Right kidney (tissue), 9 donors: Measurements from ENCODE around the gene ZNF853.
"Not testable (repeated sequence)": the region's sequence is repeated elsewhere in the genome, so short reads cannot be mapped to it uniquely, and the experiment has no call there.

Experiments
- DNase-seq: peaks from one replicate; pipeline ENCODE4 v3.0.0-alpha.2; 2016
- long read RNA-seq, 8 donors: transcript quantifications; one replicate each; lab custom pipeline, GENCODE V29; 2026

ZNF853 gene
- long read RNA-seq, donor 1, transcript ZNF853-201 (3 exons, 3,857 nt): major isoform, 7 of 26 reads
- long read RNA-seq, donor 1, partial matches to known transcripts: 19 of 26 reads
- long read RNA-seq, donor 1, other reads (novel, unspliced or antisense): 0 of 26 reads
- long read RNA-seq, donor 2, transcript ZNF853-201 (3 exons, 3,857 nt): major isoform, 5 of 5 reads
- long read RNA-seq, donor 2, partial matches to known transcripts: 0 of 5 reads
- long read RNA-seq, donor 2, other reads (novel, unspliced or antisense): 0 of 5 reads
- long read RNA-seq, donor 3, partial matches to known transcripts: 0 of 8 reads
- long read RNA-seq, donor 3, other reads (novel, unspliced or antisense): 5 of 8 reads
- long read RNA-seq, donor 4, partial matches to known transcripts: 0 of 3 reads
- long read RNA-seq, donor 4, other reads (novel, unspliced or antisense): 0 of 3 reads
- long read RNA-seq, donor 5, partial matches to known transcripts: 0 of 10 reads
- long read RNA-seq, donor 5, other reads (novel, unspliced or antisense): 6 of 10 reads
- long read RNA-seq, donor 6, transcript ZNF853-201 (3 exons, 3,857 nt): major isoform, 6 of 24 reads
- long read RNA-seq, donor 6, partial matches to known transcripts: 9 of 24 reads
- long read RNA-seq, donor 6, other reads (novel, unspliced or antisense): 9 of 24 reads
- long read RNA-seq, donor 7, transcript ZNF853-201 (3 exons, 3,857 nt): major isoform, 9 of 30 reads
- long read RNA-seq, donor 7, partial matches to known transcripts: 9 of 30 reads
- long read RNA-seq, donor 7, other reads (novel, unspliced or antisense): 12 of 30 reads
- long read RNA-seq, donor 8, partial matches to known transcripts: 0 of 16 reads
- long read RNA-seq, donor 8, other reads (novel, unspliced or antisense): 12 of 16 reads

GRCh38 chr7:6614953-6615722 lies at the start of gene ZNF853:
ZNF853 (plus strand) TSS chr7:6615610; CDS start chr7:6616175, 565 bp downstream.
- DNase-seq: peak; percentile 79

DNA sequence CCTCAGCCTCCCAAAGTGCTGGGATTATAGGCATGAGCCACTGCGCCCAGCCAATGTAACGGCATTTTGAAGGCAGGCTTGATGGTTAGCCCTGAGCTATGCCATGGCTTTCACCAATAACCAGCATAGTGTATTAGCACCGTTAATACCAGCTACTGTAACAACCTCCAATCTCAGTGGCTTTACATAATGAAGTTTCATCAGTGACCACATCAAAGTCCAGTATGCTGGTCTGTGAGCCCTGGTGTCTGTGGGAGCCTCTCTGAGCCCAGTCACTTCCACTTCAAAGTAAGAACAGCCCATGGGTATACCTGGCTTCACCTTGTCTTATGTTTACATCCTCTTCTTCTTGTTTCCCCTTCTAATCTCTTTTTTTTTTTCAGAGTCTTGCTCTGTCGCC lies 49.8 kb upstream of the ZNF853 start:
- no peak for DNase-seq

- no peak for DNase-seq
These were observed 47.5 kb upstream of the ZNF853 start for GRCh38 chr7:6567886-6568285.

- no peak for DNase-seq
These were observed 44.1 kb upstream of the ZNF853 start for GRCh38 chr7:6571160-6571779.

- DNase-seq: no peak
These were observed 40.0 kb upstream of the ZNF853 start for GRCh38 chr7:6575281-6576023.

GRCh38 chr7:6576024-6576866 lies 39.2 kb upstream of the ZNF853 start:
- no peak for DNase-seq

GRCh38 chr7:6576867-6577368 lies 38.5 kb upstream of the ZNF853 start:
- DNase-seq: not testable (repeated sequence)

GRCh38 chr7:6577369-6578113 lies 37.9 kb upstream of the ZNF853 start, which contains the start of gene ZDHHC4:
ZDHHC4 (plus strand) TSS chr7:6577454; CDS start chr7:6580562, 3,108 bp downstream.
- peak; percentile 87 for DNase-seq

DNA sequence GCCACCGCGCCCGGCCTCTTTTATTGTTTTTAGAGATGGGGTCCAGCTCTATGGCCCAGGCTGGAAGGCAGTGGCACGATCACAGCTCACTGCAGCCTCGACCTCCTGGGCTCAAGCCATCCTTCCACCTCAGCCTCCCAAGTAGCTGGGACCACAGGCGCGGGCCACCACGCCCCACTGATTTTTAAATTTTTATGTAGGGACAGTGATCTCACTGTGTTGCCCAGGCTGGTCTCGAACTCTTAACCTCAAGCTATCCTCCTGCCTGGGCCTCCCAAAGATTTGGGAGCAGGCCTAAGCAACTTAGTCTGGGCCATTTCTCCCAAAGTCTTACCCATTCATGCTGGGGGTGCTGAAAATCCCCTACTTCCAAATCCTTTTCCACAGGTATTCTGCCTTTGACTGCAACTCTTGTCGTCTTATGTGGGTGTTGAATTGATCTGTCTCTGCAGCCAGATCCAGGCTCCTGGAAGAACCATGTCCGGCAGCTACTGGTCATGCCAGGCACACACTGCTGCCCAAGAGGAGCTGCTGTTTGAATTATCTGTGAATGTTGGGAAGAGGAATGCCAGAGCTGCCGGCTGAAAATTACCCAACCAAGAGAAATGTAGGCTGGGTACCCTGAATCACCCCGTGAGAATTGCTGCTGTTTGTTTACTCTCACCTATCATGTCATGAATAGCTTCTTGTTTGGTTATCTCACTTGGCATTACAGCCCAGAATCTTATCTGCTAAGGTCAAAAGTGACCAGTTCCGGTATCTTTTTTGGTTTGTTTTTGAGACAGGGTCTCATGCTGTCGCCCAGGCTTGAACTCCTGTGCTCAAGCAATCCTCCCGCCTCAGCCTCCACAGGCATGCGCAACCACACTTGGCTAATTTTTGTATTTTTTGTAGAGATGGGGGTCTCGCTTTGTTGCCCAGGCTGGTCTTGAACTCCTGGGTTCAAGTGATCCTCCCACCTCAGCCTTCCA lies 37.0 kb upstream of the ZNF853 start:
- no peak for DNase-seq

GRCh38 chr7:6579446-6579845 lies 36.0 kb upstream of the ZNF853 start:
- no peak for DNase-seq

DNA sequence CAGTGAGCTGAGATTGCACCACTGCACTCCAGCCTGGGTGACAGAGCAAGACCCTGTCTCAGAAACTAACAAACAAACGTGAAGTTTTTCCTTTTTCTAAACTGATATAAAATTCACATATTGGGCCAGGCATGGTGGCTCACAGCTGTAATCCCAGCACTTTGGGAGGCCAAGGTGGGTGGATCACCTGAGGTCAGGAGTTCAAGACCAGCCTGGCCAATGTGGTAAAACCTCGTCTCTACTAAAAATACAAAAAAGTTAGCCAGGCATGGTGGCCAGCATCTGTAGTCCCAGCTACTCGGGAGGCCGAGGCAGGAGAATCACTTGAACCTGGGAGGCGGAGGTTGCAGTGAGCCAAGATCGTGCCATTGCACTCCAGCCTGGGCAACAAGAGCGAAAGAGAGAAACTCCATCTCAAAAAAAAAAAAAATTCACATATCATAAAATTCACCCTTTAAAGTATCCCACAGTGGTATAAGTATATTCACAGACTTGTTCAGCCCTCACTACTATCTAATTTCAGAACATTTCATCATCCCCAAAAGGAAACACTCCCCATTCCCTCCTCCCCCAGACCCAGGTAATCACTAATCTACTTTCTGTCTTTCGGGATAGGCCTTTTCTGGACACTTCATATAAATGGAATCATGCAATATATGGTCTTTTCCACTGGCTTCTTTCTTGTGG lies 29.5 kb upstream of the ZNF853 start:
- DNase-seq: not testable (repeated sequence)

- DNase-seq: no peak
These were observed 26.8 kb upstream of the ZNF853 start for GRCh38 chr7:6588566-6588965.

GRCh38 chr7:6589151-6589828 lies 26.1 kb upstream of the ZNF853 start:
- no peak for DNase-seq

DNA sequence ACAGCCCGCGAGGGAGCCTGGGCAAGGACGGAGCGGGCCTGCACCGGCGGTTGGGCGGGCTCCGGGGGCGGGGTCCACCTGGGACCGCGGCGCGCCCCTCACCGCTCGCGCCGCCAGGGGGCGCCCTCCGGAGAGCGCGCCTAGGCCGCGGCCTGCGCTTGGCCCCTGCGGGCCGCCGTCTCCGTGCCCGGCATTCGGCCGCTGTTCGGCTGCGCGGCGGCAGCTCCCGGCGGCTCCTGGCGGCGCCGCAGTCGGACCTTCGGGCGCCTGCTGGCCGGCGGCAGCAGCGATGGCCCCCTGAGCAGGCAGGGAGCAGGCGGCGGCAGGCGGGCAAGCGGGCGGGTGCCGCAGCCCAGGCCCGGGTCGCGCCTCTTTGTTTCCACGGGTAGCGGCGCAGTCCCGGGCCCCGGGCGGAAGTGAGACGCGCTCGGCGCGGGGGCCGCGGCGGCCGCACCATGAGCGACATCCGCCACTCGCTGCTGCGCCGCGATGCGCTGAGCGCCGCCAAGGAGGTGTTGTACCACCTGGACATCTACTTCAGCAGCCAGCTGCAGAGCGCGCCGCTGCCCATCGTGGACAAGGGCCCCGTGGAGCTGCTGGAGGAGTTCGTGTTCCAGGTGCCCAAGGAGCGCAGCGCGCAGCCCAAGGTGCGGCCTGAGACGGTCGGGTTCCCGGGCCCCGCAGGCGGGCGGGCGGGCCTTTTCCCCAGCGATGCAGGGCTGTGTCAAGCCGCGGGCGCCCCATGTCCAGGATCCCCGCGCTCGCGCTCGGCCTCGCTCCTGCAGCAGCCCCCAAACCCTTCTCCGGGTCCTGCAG lies 25.4 kb upstream of the ZNF853 start, which contains the start of gene INTS15:
INTS15 (plus strand) TSS at position 193 of the 816 bp plus-strand sequence; CDS start at position 456, 263 bp downstream.
- DNase-seq: peak; percentile 93

DNA sequence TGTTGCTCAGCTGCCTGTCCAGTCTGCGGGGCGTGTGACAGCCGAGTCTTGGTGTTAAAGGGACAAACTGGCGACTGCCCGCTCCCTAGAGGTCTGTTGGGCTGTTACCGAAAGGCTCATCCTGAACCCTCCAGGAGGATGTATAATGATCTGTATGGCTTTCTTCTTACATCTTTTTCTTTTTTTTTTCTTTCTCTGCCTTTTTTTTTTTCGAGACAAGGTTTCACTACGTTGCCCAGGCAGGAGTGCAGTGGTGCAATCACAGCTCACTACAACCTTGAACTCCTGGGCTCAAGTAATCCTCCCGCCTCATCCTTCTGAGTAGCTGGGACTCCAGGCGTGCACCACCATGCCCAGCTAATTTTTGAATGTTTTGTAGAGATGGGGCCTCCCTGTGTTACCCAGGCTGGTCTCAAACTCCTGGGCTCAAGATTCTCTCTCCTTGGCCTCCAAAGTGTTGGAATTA lies 24.7 kb upstream of the ZNF853 start:
- DNase-seq: no peak
